ENCODE results near the gene SEL1L2.

Gene SEL1L2

GRCh38 chr20:13841206-13841605 lies 149.2 kb downstream of the SEL1L2 start:
- H3K4me1 ChIP-seq (ENCODE audit: insufficient read depth, low read length): no peaks in the 10 kb centered on the region
- WGBS: 85% methylated on average over 3 of the region's 3 CpGs
- H3K9me3 ChIP-seq (ENCODE audit: insufficient read depth, low read depth, low read length): no peaks in the 10 kb centered on the region
- no peak overlapping the region for H3K9ac ChIP-seq (ENCODE audit: low read depth, low read length)
- no peaks in the 10 kb centered on the region for H3K27me3 ChIP-seq (ENCODE audit: insufficient read depth, low read length)
- no peaks in the 10 kb centered on the region for H3K36me3 ChIP-seq (ENCODE audit: insufficient read depth, low read length)
- no peak overlapping the region for H3K4me3 ChIP-seq (ENCODE audit: low read length)
- no peak overlapping the region for H3K27ac ChIP-seq (ENCODE audit: low read depth, low read length)

- Histone ChIP-seq H3K36me3 (ENCODE audit: insufficient read depth, low read length) (no peaks in the 10 kb centered on the region), H3K27ac (ENCODE audit: low read depth, low read length) (no peak overlapping the region), H3K4me1 (ENCODE audit: insufficient read depth, low read length) (no peaks in the 10 kb centered on the region), H3K4me3 (ENCODE audit: low read length) (no peak overlapping the region), H3K9me3 (ENCODE audit: insufficient read depth, low read depth, low read length) (no peaks in the 10 kb centered on the region), H3K27me3 (ENCODE audit: insufficient read depth, low read length) (no peaks in the 10 kb centered on the region), H3K9ac (ENCODE audit: low read depth, low read length) (no peak overlapping the region)
- 92% methylated on average over 4 of the region's 4 CpGs for WGBS
These were observed 150.3 kb downstream of the SEL1L2 start for GRCh38 chr20:13840093-13840465.

- Histone ChIP-seq H3K36me3 (ENCODE audit: insufficient read depth, low read length) (no peaks in the 10 kb centered on the region), H3K4me3 (ENCODE audit: low read length) (no peak overlapping the region), H3K4me1 (ENCODE audit: insufficient read depth, low read length) (no peaks in the 10 kb centered on the region), H3K27ac (ENCODE audit: low read depth, low read length) (no peak overlapping the region), H3K27me3 (ENCODE audit: insufficient read depth, low read length) (no peaks in the 10 kb centered on the region), H3K9ac (ENCODE audit: low read depth, low read length) (no peak overlapping the region), H3K9me3 (ENCODE audit: insufficient read depth, low read depth, low read length) (no peaks in the 10 kb centered on the region)
- WGBS: 86% methylated on average over 4 of the region's 4 CpGs
These were observed 150.9 kb downstream of the SEL1L2 start for GRCh38 chr20:13839421-13840092.

- no peak overlapping the region for H3K4me3 ChIP-seq (ENCODE audit: low read length)
- no peak overlapping the region for H3K9ac ChIP-seq (ENCODE audit: low read depth, low read length)
- no peaks in the 10 kb centered on the region for H3K36me3 ChIP-seq (ENCODE audit: insufficient read depth, low read length)
- 95% methylated on average over 7 of the region's 7 CpGs for WGBS
- no peaks in the 10 kb centered on the region for H3K9me3 ChIP-seq (ENCODE audit: insufficient read depth, low read depth, low read length)
- H3K4me1 ChIP-seq (ENCODE audit: insufficient read depth, low read length): no peaks in the 10 kb centered on the region
- H3K27me3 ChIP-seq (ENCODE audit: insufficient read depth, low read length): no peaks in the 10 kb centered on the region
- H3K27ac ChIP-seq (ENCODE audit: low read depth, low read length): no peak overlapping the region
These were observed 151.8 kb downstream of the SEL1L2 start for GRCh38 chr20:13838664-13839063.

GRCh38 chr20:13831476-13831875 lies 158.9 kb downstream of the SEL1L2 start:
- Histone ChIP-seq H3K4me3 (ENCODE audit: low read length) (no peak overlapping the region), H3K27me3 (ENCODE audit: insufficient read depth, low read length) (no peaks in the 10 kb centered on the region), H3K9ac (ENCODE audit: low read depth, low read length) (no peak overlapping the region), H3K36me3 (ENCODE audit: insufficient read depth, low read length) (no peaks in the 10 kb centered on the region), H3K9me3 (ENCODE audit: insufficient read depth, low read depth, low read length) (0 out of 2 replicates have a peak, but pooled peaks cover 2% of the 10 kb centered on the region), H3K4me1 (ENCODE audit: insufficient read depth, low read length) (no peaks in the 10 kb centered on the region), H3K27ac (ENCODE audit: low read depth, low read length) (no peak overlapping the region)
- 93% methylated on average over 3 of the region's 3 CpGs for WGBS

- no peak overlapping the region for H3K27ac ChIP-seq (ENCODE audit: low read depth, low read length)
- H3K4me1 ChIP-seq (ENCODE audit: insufficient read depth, low read length): no peaks in the 10 kb centered on the region
- H3K9me3 ChIP-seq (ENCODE audit: insufficient read depth, low read depth, low read length): no peaks in the 10 kb centered on the region
- no peak overlapping the region for H3K9ac ChIP-seq (ENCODE audit: low read depth, low read length)
- WGBS: 84% methylated on average over 5 of the region's 5 CpGs
- H3K27me3 ChIP-seq (ENCODE audit: insufficient read depth, low read length): no peaks in the 10 kb centered on the region
- H3K4me3 ChIP-seq (ENCODE audit: low read length): no peak overlapping the region
- no peaks in the 10 kb centered on the region for H3K36me3 ChIP-seq (ENCODE audit: insufficient read depth, low read length)
These were observed 164.9 kb downstream of the SEL1L2 start for GRCh38 chr20:13825465-13825864.

GRCh38 chr20:13824459-13824858 lies 166.0 kb downstream of the SEL1L2 start:
- no peak overlapping the region for H3K4me3 ChIP-seq (ENCODE audit: low read length)
- H3K36me3 ChIP-seq (ENCODE audit: insufficient read depth, low read length): no peaks in the 10 kb centered on the region
- H3K9ac ChIP-seq (ENCODE audit: low read depth, low read length): no peak overlapping the region
- H3K27me3 ChIP-seq (ENCODE audit: insufficient read depth, low read length): no peaks in the 10 kb centered on the region
- 97% methylated on average over 3 of the region's 3 CpGs for WGBS
- no peak overlapping the region for H3K27ac ChIP-seq (ENCODE audit: low read depth, low read length)
- no peaks in the 10 kb centered on the region for H3K4me1 ChIP-seq (ENCODE audit: insufficient read depth, low read length)
- H3K9me3 ChIP-seq (ENCODE audit: insufficient read depth, low read depth, low read length): no peaks in the 10 kb centered on the region

- no peaks in the 10 kb centered on the region for H3K27me3 ChIP-seq (ENCODE audit: insufficient read depth, low read length)
These were observed 168.0 kb downstream of the SEL1L2 start for GRCh38 chr20:13822459-13822858.

GRCh38 chr20:13821876-13822275 lies 168.5 kb downstream of the SEL1L2 start:
- WGBS: 92% methylated on average over 7 of the region's 7 CpGs
- Histone ChIP-seq H3K4me3 (ENCODE audit: low read length) (no peak overlapping the region), H3K9me3 (ENCODE audit: insufficient read depth, low read depth, low read length) (no peaks in the 10 kb centered on the region), H3K4me1 (ENCODE audit: insufficient read depth, low read length) (no peaks in the 10 kb centered on the region), H3K27me3 (ENCODE audit: insufficient read depth, low read length) (no peaks in the 10 kb centered on the region), H3K27ac (ENCODE audit: low read depth, low read length) (no peak overlapping the region), H3K36me3 (ENCODE audit: insufficient read depth, low read length) (peaks cover 19% of the 10 kb centered on the region), H3K9ac (ENCODE audit: low read depth, low read length) (no peak overlapping the region)

More at GRCh38 chr20:13822459-13822858, 168.0 kb downstream of the SEL1L2 start:
- H3K9me3 ChIP-seq (ENCODE audit: insufficient read depth, low read depth, low read length): no peaks in the 10 kb centered on the region
- no peak overlapping the region for H3K27ac ChIP-seq (ENCODE audit: low read depth, low read length)
- 100% methylated on average over 2 of the region's 2 CpGs for WGBS
- H3K36me3 ChIP-seq (ENCODE audit: insufficient read depth, low read length): peaks cover 13% of the 10 kb centered on the region
- H3K4me3 ChIP-seq (ENCODE audit: low read length): no peak overlapping the region
- no peaks in the 10 kb centered on the region for H3K4me1 ChIP-seq (ENCODE audit: insufficient read depth, low read length)
- H3K9ac ChIP-seq (ENCODE audit: low read depth, low read length): no peak overlapping the region

GRCh38 chr20:13819885-13820645 lies 170.3 kb downstream of the SEL1L2 start:
- peaks cover 37% of the 10 kb centered on the region for H3K36me3 ChIP-seq (ENCODE audit: insufficient read depth, low read length)
- WGBS: 65% methylated on average over 5 of the region's 5 CpGs
- H3K9ac ChIP-seq (ENCODE audit: low read depth, low read length): no peak overlapping the region
- no peaks in the 10 kb centered on the region for H3K9me3 ChIP-seq (ENCODE audit: insufficient read depth, low read depth, low read length)
- H3K27me3 ChIP-seq (ENCODE audit: insufficient read depth, low read length): no peaks in the 10 kb centered on the region
- H3K4me1 ChIP-seq (ENCODE audit: insufficient read depth, low read length): no peaks in the 10 kb centered on the region
- H3K27ac ChIP-seq (ENCODE audit: low read depth, low read length): no peak overlapping the region
- no peak overlapping the region for H3K4me3 ChIP-seq (ENCODE audit: low read length)

- Histone ChIP-seq H3K9ac (ENCODE audit: low read depth, low read length) (no peak overlapping the region), H3K4me3 (ENCODE audit: low read length) (no peak overlapping the region), H3K27me3 (ENCODE audit: insufficient read depth, low read length) (no peaks in the 10 kb centered on the region), H3K36me3 (ENCODE audit: insufficient read depth, low read length) (peaks cover 63% of the 10 kb centered on the region), H3K27ac (ENCODE audit: low read depth, low read length) (no peak overlapping the region), H3K9me3 (ENCODE audit: insufficient read depth, low read depth, low read length) (no peaks in the 10 kb centered on the region), H3K4me1 (ENCODE audit: insufficient read depth, low read length) (no peaks in the 10 kb centered on the region)
These were observed 173.1 kb downstream of the SEL1L2 start for GRCh38 chr20:13817342-13817741.
